Measurements from ENCODE around the gene CSTB. TPM values are rescaled to one million over a fixed set of nuclear protein-coding genes. Genes with fewer than 3 reads are reported as not detected.

Gene CSTB
- total RNA-seq, 1 experiment from 2014 or later = 40.7 TPM

DNA sequence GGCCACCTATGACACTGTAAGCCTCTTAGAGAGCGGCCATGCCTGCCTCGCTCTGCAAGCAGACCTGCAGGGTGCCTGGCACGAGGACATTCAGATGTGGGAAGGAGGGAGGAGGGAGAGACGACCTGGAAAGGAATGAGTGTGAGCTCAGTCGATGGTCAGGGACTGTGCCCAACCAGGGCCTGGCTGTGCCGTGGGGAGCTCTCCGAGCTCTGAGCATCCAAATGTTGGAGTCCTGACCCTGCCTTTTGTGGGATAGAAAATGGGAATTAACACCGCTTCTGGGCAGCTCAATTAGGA lies 7.3 kb downstream of the CSTB start:
- Mint-ChIP-seq H3K4me3 (no peak overlapping the region), H3K27ac (peak overlapping the region; percentile 64 to 93 (median 85); a peak in 6 of 7 replicates), H3K27me3 (ENCODE audit: low read depth) (no peaks in the 10 kb centered on the region), H3K36me3 (ENCODE audit: insufficient read depth in 1 of 3, low read depth in 3 of 3) (peaks cover 5 to 10% (median 9%) of the 10 kb centered on the region in 3 experiments; a peak in 6 of 7 replicates), H3K9me3 (no peaks in the 10 kb centered on the region), H3K4me1 (peaks cover 39 to 44% of the 10 kb centered on the region in 2 experiments)
- Histone ChIP-seq H3K18ac (ENCODE audit: insufficient read length, low read depth, low read length) (no peak overlapping the region), H2AK5ac (ENCODE audit: insufficient read length, low read length) (no peak overlapping the region), H3T11ph (ENCODE audit: low read length) (no peak overlapping the region), H4K20me1 (ENCODE audit: control insufficient read depth, insufficient read depth, insufficient read length) (no peaks in the 10 kb centered on the region), H2BK12ac (ENCODE audit: insufficient read length, low read depth, low read length) (no peak overlapping the region), H3K9me3 (ENCODE audit: control insufficient read depth, low read depth, low read length) (no peaks in the 10 kb centered on the region), H2BK15ac (ENCODE audit: low read depth, low read length) (no peak overlapping the region), H4K5ac (ENCODE audit: insufficient read length, low read depth, low read length) (no peak overlapping the region), H3K9ac (ENCODE audit: extremely low read depth, insufficient read length, low read length) (no peak overlapping the region), H3K4me1 (ENCODE audit: insufficient read depth, low read length) (peaks cover 4% of the 10 kb centered on the region; the same call in 1 of the 2 replicates), H3K79me2 (ENCODE audit: insufficient read depth, low read length) (no peaks in the 10 kb centered on the region), H2BK120ac (ENCODE audit: low read depth, low read length, poor library complexity, severe bottlenecking) (no peak overlapping the region), H3K23me2 (ENCODE audit: insufficient read length, low read depth, low read length, poor library complexity, severe bottlenecking) (no peaks in the 10 kb centered on the region), H4K91ac (ENCODE audit: insufficient read length, low read depth, low read length) (no peak overlapping the region), H3K79me1 (ENCODE audit: insufficient read depth, low read depth, low read length, poor library complexity, severe bottlenecking) (no peaks in the 10 kb centered on the region), H3K23ac (ENCODE audit: insufficient read length, low read depth, low read length) (no peak overlapping the region), H3K56ac (ENCODE audit: insufficient read length, low read depth, low read length) (no peak overlapping the region), H4K8ac (replicated peaks; ENCODE audit: insufficient read length, low read depth, low read length) (no peak overlapping the region), H3K27ac (ENCODE audit: insufficient read length, low read depth, low read length) (no peak overlapping the region), H3K27me3 (ENCODE audit: insufficient read depth, low read length) (no peaks in the 10 kb centered on the region), H3K4ac (ENCODE audit: low read depth, low read length) (no peak overlapping the region), H3K14ac (ENCODE audit: insufficient read depth, low read length) (no peak overlapping the region), H2BK20ac (ENCODE audit: low read depth, low read length, poor library complexity, severe bottlenecking) (no peak overlapping the region), H2AFZ (ENCODE audit: low read length) (no peak overlapping the region), H3K4me2 (ENCODE audit: insufficient read depth, insufficient read length, low read length) (no peak overlapping the region), H2BK5ac (ENCODE audit: insufficient read length, low read length) (no peak overlapping the region)
- no CpG with 5 or more reads among the region's 8 CpGs for WGBS (ENCODE audit: extremely low coverage, insufficient read length, low lambda C conversion rate)
- TF ChIP-seq, protein P1, sequence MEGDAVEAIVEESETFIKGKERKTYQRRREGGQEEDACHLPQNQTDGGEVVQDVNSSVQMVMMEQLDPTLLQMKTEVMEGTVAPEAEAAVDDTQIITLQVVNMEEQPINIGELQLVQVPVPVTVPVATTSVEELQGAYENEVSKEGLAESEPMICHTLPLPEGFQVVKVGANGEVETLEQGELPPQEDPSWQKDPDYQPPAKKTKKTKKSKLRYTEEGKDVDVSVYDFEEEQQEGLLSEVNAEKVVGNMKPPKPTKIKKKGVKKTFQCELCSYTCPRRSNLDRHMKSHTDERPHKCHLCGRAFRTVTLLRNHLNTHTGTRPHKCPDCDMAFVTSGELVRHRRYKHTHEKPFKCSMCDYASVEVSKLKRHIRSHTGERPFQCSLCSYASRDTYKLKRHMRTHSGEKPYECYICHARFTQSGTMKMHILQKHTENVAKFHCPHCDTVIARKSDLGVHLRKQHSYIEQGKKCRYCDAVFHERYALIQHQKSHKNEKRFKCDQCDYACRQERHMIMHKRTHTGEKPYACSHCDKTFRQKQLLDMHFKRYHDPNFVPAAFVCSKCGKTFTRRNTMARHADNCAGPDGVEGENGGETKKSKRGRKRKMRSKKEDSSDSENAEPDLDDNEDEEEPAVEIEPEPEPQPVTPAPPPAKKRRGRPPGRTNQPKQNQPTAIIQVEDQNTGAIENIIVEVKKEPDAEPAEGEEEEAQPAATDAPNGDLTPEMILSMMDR (conservative IDR thresholded peaks at IDR 0.05) = no peak
- DNase-seq = no peak
